Natural killer cell (primary cell): ENCODE data around the gene MELTF. TPM values are rescaled to one million over a fixed set of nuclear protein-coding genes. Genes with fewer than 3 reads are reported as not detected.

Experiments used
- ATAC-seq, 3 donors: fragments of 150-1000 bp in 2 of 3; fragments of 200-7000 bp in 1 of 3; cut with Tn5 transposase; 1 replicate in 1 of 3; 2 replicates in 2 of 3; pipeline ENCODE4 v1.10.0; 2021; ENCODE audit warnings: mild to moderate bottlenecking in 2 of 3, moderate library complexity in 2 of 3
- DNase-seq, 2 donors: peaks; one replicate each; pipeline versions ENCODE4 v3.0.0 to v3.0.0-alpha.2; 2013 to 2021; ENCODE audit warnings: mixed read lengths in 1 of 2
- H3K27ac ChIP-seq: one replicate; pipeline ENCODE4 v1.5.1; 2013; ENCODE audit warnings: mild to moderate bottlenecking, low read length
- H3K27me3 ChIP-seq: one replicate; pipeline ENCODE4 v1.6.1; 2013; ENCODE audit warnings: low read length; ENCODE audit not compliant: control insufficient read depth, insufficient read depth
- H3K36me3 ChIP-seq: one replicate; pipeline ENCODE4 v1.6.1; 2013; ENCODE audit warnings: low read length; ENCODE audit not compliant: control insufficient read depth, insufficient read depth
- H3K4me1 ChIP-seq: one replicate; pipeline ENCODE4 v1.6.1; 2013; ENCODE audit warnings: low read length; ENCODE audit not compliant: control insufficient read depth, insufficient read depth
- H3K4me3 ChIP-seq: one replicate; pipeline ENCODE4 v1.5.1; 2013; ENCODE audit warnings: low read length
- H3K9me3 ChIP-seq: one replicate; pipeline ENCODE4 v1.6.1; 2013; ENCODE audit warnings: low read length; ENCODE audit not compliant: control insufficient read depth, insufficient read depth
- H3K27ac Mint-ChIP-seq, 2 donors: one replicate each; pipeline ENCODE4 v1.8.0; 2022; ENCODE audit warnings: mild to moderate bottlenecking in 2 of 2, mixed read lengths in 2 of 2, moderate library complexity in 1 of 2
- H3K27me3 Mint-ChIP-seq, 2 donors: one replicate each; pipeline ENCODE4 v1.8.0; 2022; ENCODE audit warnings: low read depth in 2 of 2, mixed read lengths in 2 of 2
- H3K36me3 Mint-ChIP-seq: one replicate; pipeline ENCODE4 v1.8.0; 2022; ENCODE audit warnings: mixed read lengths
- H3K4me1 Mint-ChIP-seq, 2 donors: one replicate each; pipeline ENCODE4 v1.8.0; 2022; ENCODE audit warnings: mixed read lengths in 2 of 2
- H3K4me3 Mint-ChIP-seq: one replicate; pipeline ENCODE4 v1.8.0; 2022; ENCODE audit warnings: mild to moderate bottlenecking, moderate library complexity, mixed read lengths
- H3K9me3 Mint-ChIP-seq, 2 donors: one replicate each; pipeline ENCODE4 v1.8.0; 2022; ENCODE audit warnings: mixed read lengths in 2 of 2
- CTCF ChIP-seq: fragments of 200-600 bp; IDR thresholded peaks from one replicate; pipeline ENCODE4 v1.8.0; 2022; ENCODE audit warnings: antibody characterized with exemption
- WGBS: methylation state at CpG from one replicate; pipeline ENCODE4 v1.1.7; 2013; ENCODE audit warnings: missing lambda C conversion rate; ENCODE audit not compliant: insufficient coverage; 5-methylcytosine and 5-hydroxymethylcytosine counted together
- intact Hi-C: fragments of 100-400 bp; cut with micrococcal nuclease; formaldehyde crosslinking; loops from one replicate; pipeline ENCODE4 v1.14.2; 2022
- total RNA-seq, 4 donors: library from RNA; stranded (reverse); fragments of 120-200 nt in 1 of 4; gene quantifications; one replicate each; pipeline versions ENCODE4 v1.2.3 to v1.2.4, GENCODE V29; 2013 to 2022

Gene MELTF
- total RNA-seq, 3 donors from 2014 or later (not counting 1 experiment from before 2014, with no cell fraction given) = 2.4 to 4.3 (median 4.0) TPM

DNA sequence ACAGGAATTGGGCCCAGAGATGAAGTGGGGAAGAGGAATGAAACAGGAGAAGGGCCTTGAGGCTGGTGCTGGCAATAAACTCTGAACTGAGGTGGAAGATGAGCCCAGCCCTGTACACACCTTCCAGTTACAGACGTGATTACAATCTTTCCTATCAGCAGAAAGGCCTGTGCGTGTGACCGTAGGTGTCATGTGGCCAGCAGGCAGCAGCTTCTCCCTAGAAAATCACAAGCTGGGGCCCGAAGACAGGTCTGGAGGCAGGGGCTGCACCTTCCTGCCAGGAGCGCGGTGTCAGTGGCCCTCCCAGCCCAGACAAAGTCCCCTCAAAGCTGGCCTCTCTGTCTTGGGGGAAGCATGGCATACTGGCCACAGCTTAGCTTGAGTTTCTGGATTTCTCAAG, 44.3 kb downstream of the MELTF start:
- ATAC-seq = no peak
- TF ChIP-seq CTCF = no peak
- no peak overlapping the region for H3K4me3 ChIP-seq
- WGBS = 88% methylated on average over 6 of the region's 6 CpGs
- DNase-seq = no peak
- no peaks in the 10 kb centered on the region for H3K4me1 ChIP-seq
- H3K27ac Mint-ChIP-seq = no peak overlapping the region
- H3K9me3 Mint-ChIP-seq = peaks cover 0 to 4% of the 10 kb centered on the region in 2 donors
- H3K4me1 Mint-ChIP-seq = no peaks in the 10 kb centered on the region
- peaks cover 19 to 21% of the 10 kb centered on the region in 2 donors for H3K27me3 Mint-ChIP-seq
- intact Hi-C loops = no loop called here
- H3K27ac ChIP-seq = no peak overlapping the region
- H3K36me3 Mint-ChIP-seq = no peaks in the 10 kb centered on the region
- peaks cover 2% of the 10 kb centered on the region for H3K27me3 ChIP-seq
- no peaks in the 10 kb centered on the region for H3K9me3 ChIP-seq
- H3K4me3 Mint-ChIP-seq = no peak overlapping the region
- no peaks in the 10 kb centered on the region for H3K36me3 ChIP-seq

- H3K36me3 Mint-ChIP-seq = no peaks in the 10 kb centered on the region
- no peak overlapping the region for H3K27ac Mint-ChIP-seq
- H3K9me3 ChIP-seq = no peaks in the 10 kb centered on the region
- no peak for TF ChIP-seq CTCF
- no peak overlapping the region for H3K27ac ChIP-seq
- peaks cover 2% of the 10 kb centered on the region for H3K27me3 ChIP-seq
- intact Hi-C loops = no loop called here
- peaks cover 22 to 28% of the 10 kb centered on the region in 2 donors for H3K27me3 Mint-ChIP-seq
- H3K36me3 ChIP-seq = no peaks in the 10 kb centered on the region
- DNase-seq = no peak
- peaks cover 5 to 7% of the 10 kb centered on the region in 2 donors for H3K4me1 Mint-ChIP-seq
- peaks cover 0 to 4% of the 10 kb centered on the region in 2 donors for H3K9me3 Mint-ChIP-seq
- no peak overlapping the region for H3K4me3 Mint-ChIP-seq
- H3K4me1 ChIP-seq = peaks cover 5% of the 10 kb centered on the region
- WGBS = 67% methylated on average over 1 of the region's 1 CpG
- H3K4me3 ChIP-seq = no peak overlapping the region
- ATAC-seq = no peak
These were observed 46.4 kb downstream of the MELTF start for GRCh38 chr3:196983186-196983585.

DNA sequence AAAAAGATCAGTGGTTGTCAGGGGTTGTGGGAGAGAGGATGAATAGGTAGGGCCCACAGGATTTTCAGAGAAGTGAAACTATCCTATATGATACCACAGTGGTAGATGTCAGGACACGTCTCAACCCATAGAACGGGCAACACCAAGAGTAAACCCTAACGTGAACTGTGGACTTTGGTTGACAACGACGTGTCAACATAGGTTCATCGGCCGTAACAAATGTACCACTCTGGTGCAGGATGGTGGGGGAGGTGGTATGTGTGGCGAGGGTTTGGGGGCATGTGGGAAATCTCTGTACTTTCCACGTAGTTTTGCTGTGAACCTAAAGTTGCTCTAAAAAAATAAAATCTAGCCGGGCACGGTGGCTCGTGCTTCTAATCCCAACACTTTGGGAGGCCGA, 48.0 kb downstream of the MELTF start:
- H3K36me3 Mint-ChIP-seq = no peaks in the 10 kb centered on the region
- no peak overlapping the region for H3K27ac Mint-ChIP-seq
- intact Hi-C loops = no loop called here
- ATAC-seq (no peak), DNase-seq (no peak)
- H3K36me3 ChIP-seq = no peaks in the 10 kb centered on the region
- 84% methylated on average over 13 of the region's 13 CpGs for WGBS
- H3K4me3 Mint-ChIP-seq = no peak overlapping the region
- no peaks in the 10 kb centered on the region for H3K9me3 ChIP-seq
- H3K4me3 ChIP-seq = no peak overlapping the region
- peaks cover 5 to 7% of the 10 kb centered on the region in 2 donors for H3K4me1 Mint-ChIP-seq
- peaks cover 0 to 4% of the 10 kb centered on the region in 2 donors for H3K9me3 Mint-ChIP-seq
- peaks cover 5% of the 10 kb centered on the region for H3K4me1 ChIP-seq
- peaks cover 2% of the 10 kb centered on the region for H3K27me3 ChIP-seq
- H3K27ac ChIP-seq = no peak overlapping the region
- TF ChIP-seq CTCF = no peak
- H3K27me3 Mint-ChIP-seq = peaks cover 22 to 28% of the 10 kb centered on the region in 2 donors

GRCh38 chr3:196979545-196979944, 50.1 kb downstream of the MELTF start:
- Mint-ChIP-seq H3K4me1 (peaks cover 5 to 7% of the 10 kb centered on the region in 2 donors), H3K9me3 (peaks cover 0 to 4% of the 10 kb centered on the region in 2 donors), H3K27ac (no peak overlapping the region), H3K4me3 (no peak overlapping the region), H3K36me3 (no peaks in the 10 kb centered on the region), H3K27me3 (peaks cover 17 to 22% of the 10 kb centered on the region in 2 donors)
- TF ChIP-seq CTCF = no peak
- Histone ChIP-seq H3K4me3 (no peak overlapping the region), H3K4me1 (peaks cover 5% of the 10 kb centered on the region), H3K36me3 (no peaks in the 10 kb centered on the region), H3K9me3 (no peaks in the 10 kb centered on the region), H3K27me3 (peaks cover 2% of the 10 kb centered on the region), H3K27ac (no peak overlapping the region)
- WGBS = 91% methylated on average over 10 of the region's 10 CpGs
- ATAC-seq (no peak), DNase-seq (no peak)
- intact Hi-C loops = no loop called here
